ENCODE results near the gene OXER1.

DNA sequence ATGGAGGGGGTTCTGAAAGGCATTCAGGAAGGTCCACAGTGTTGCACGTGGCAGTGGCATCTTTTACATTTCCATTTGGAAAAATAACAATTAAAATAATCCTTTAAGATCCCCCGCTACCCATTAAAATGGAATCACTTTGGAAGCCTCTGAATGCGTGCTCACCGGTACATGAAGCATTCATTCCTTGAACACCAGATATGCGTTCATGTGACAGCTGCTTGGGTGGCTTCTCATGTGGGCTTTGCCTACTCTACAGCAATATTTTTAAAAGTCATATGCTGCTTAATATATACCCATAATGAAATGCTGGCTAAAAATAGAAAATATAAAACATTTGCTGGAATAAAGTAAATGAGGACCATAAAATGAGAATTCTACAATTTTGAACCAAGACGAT lies 42.9 kb upstream of the OXER1 start:
- no peak for TF ChIP-seq CTCF (IDR thresholded peaks at IDR 0.05)
- TF ChIP-seq POLR2AphosphoS5 (IDR thresholded peaks at IDR 0.05): no peak

Data from prostate gland (tissue), 2 donors.